OCI-LY1 (cell line): ENCODE results near the gene PRSS56.

Experiments
- EZH2 ChIP-seq: fragments of 200-600 bp; sonication (generic), shearing (Covaris generic); IDR thresholded peaks from 2 replicates; pipeline ENCODE4 v1.8.0; 2017; ENCODE audit warnings: borderline replicate concordance, mixed run types, mild to moderate bottlenecking, antibody characterized with exemption, low read length, moderate library complexity, mixed read lengths
- TF ChIP-seq, protein P1 (sequence below): fragments of 200-600 bp; sonication (generic), shearing (Covaris generic); IDR thresholded peaks from 2 replicates; pipeline ENCODE4 v1.5.1; 2017; ENCODE audit warnings: mild to moderate bottlenecking, antibody characterized with exemption, low read length, moderate library complexity, mixed read lengths

DNA sequence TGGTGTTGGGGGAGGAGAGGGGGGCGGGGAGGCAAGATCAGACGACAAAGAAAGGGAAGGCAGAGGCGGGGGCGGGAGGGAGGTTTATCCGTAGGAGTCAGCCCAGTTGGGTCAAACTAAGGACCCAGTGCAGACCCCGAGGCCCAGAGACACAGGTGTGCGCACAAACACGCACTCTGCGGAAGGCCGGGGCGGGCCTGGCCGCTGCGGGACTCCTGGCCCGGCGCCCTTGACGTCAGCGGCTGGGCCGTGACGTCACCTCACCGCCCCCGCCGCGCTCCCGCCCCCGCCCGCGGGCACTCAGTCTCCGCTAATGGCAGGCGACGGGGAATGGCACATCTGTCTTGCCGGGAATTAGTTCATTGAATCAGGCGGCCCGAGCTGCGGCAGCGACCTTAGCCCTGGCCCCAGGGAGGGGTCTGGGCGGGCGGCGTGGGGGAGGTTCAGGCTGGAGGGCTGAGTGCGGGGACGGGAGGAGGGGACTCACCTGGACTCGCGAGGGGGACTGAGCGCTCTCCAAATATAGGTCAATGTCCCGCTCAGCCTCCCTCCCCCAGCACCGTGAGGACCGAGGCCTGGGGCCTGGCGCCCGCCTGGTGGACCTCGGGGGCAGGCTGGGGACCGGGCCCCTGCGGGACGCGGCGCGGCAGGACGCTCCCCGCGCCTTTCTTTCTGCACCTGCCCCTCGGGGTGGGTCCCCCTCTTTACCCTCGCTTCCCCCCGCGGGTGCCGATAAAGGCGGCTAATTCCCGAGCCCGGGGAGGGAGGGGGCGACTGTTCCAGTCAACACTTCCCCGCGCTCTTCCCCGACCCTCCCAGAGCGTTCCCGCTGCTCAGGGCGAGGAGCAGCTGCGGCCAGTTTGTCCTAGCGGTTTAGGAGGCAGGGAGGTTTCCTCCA lies 17.0 kb upstream of the PRSS56 start:
- TF ChIP-seq EZH2: no peak
- TF ChIP-seq, protein P1, sequence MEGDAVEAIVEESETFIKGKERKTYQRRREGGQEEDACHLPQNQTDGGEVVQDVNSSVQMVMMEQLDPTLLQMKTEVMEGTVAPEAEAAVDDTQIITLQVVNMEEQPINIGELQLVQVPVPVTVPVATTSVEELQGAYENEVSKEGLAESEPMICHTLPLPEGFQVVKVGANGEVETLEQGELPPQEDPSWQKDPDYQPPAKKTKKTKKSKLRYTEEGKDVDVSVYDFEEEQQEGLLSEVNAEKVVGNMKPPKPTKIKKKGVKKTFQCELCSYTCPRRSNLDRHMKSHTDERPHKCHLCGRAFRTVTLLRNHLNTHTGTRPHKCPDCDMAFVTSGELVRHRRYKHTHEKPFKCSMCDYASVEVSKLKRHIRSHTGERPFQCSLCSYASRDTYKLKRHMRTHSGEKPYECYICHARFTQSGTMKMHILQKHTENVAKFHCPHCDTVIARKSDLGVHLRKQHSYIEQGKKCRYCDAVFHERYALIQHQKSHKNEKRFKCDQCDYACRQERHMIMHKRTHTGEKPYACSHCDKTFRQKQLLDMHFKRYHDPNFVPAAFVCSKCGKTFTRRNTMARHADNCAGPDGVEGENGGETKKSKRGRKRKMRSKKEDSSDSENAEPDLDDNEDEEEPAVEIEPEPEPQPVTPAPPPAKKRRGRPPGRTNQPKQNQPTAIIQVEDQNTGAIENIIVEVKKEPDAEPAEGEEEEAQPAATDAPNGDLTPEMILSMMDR: no peak
